ENCODE measurements around the gene ATP2B2. TPM values are rescaled to one million over a fixed set of nuclear protein-coding genes. Genes with fewer than 3 reads are reported as not detected.

The ATP2B2 gene
- total and polyA plus RNA-seq, 2 donors (not counting 1 experiment from before 2014, with no cell fraction given): not detected

DNA sequence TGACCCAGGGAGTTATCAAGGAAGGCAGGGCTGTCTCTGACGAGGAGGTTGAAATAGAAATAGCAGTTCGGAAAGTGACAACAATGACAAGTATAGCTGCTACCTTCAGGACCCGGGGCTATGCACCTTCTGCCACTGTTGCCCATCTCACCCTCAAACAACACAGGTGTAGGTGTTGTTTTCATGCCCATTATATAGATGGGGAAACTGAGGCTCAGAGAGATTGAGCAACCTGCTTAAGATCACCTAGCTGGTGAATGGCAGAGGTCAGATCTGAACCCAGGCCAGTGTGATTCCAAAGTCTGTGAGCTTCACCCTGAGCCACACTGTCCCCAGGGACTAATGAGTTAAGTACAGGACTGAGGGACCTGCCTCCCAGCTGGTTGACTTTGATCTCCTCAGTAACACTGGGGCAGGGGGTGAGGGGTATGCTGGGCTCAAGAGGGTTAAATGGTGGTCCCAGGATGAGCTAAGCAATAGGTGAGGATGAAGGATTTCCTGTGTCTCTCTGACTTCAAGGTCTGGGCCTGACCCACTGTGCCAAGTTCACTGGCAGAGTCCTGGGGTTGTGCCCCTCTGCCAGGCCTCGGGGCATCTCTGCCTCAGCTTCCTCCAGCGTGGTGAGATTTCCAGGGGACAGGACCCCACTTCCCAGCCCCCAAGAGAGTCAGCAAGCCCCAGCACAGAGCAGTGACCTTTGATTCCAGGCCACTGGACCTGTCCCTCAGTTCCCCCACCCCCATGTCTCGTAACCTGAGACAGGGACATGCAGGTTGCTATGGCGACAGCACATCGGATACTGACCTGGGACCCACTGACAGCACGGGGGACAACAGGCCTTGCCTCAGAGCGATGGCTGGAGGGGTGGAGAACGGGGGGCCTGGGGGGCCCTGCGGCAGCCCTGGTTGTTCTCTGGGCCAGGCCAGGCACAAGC, 35.0 kb downstream of the ATP2B2 start:
- Histone ChIP-seq H3K27ac (ENCODE audit: low read length in 2 of 2) (no peak overlapping the region), H3K4me2 (replicated peaks; ENCODE audit: low read depth, low read length, poor library complexity, severe bottlenecking) (no peak overlapping the region), H3K79me2 (ENCODE audit: control insufficient read depth, insufficient read depth, low read length) (no peaks in the 10 kb centered on the region), H3K9ac (ENCODE audit: low read length) (no peak overlapping the region), H3K9me3 (ENCODE audit: control extremely low read depth in 1 of 3, control insufficient read depth in 2 of 3, insufficient read depth in 1 of 3, low read length in 2 of 3) (peaks cover 0 to 3% (median 0%) of the 10 kb centered on the region in 3 donors), H3K27me3 (replicated peaks in 1 of 4; ENCODE audit: control extremely low read depth in 1 of 4, control insufficient read depth in 3 of 4, insufficient read depth in 4 of 4, low read length in 3 of 4) (peaks cover 0 to 51% (median 7%) of the 10 kb centered on the region in 4 experiments), H3K4me3 (ENCODE audit: control extremely low read depth in 1 of 5, extremely low read depth in 1 of 5, insufficient read depth in 1 of 5, low read depth in 2 of 5, low read length in 4 of 5) (no peak overlapping the region), H2AFZ (ENCODE audit: insufficient read depth, low read depth, low read length, poor library complexity, severe bottlenecking) (no peak overlapping the region), H4K20me1 (ENCODE audit: control insufficient read depth, insufficient read depth, low read length, poor library complexity, severe bottlenecking) (no peaks in the 10 kb centered on the region), H3K36me3 (replicated peaks in 1 of 2; ENCODE audit: control extremely low read depth in 1 of 2, control insufficient read depth in 1 of 2, extremely low read depth in 1 of 2, insufficient read depth in 2 of 2, low read length in 1 of 2) (no peaks in the 10 kb centered on the region), H3K4me1 (ENCODE audit: control insufficient read depth in 2 of 2, insufficient read depth in 2 of 2, low read length in 2 of 2) (peaks cover 0 to 4% of the 10 kb centered on the region in 2 donors)
- Mint-ChIP-seq H3K4me3 (no peak overlapping the region), H3K27me3 (peaks cover 46% of the 10 kb centered on the region), H3K27ac (no peak overlapping the region), H3K4me1 (no peaks in the 10 kb centered on the region), H3K9me3 (ENCODE audit: insufficient read depth) (no peaks in the 10 kb centered on the region)
- intact Hi-C loops (cut with micrococcal nuclease): no loop called here
- 45% methylated on average over 11 of the region's 12 CpGs for WGBS (ENCODE audit: insufficient coverage)
- ATAC-seq (ENCODE audit: low read depth) (no peak), DNase-seq (no peak)
- ChIA-PET CTCF (no interaction called here), POLR2A (no interaction called here)
- TF ChIP-seq EZH2 (IDR thresholded peaks at IDR 0.05; ENCODE audit: borderline replicate concordance, insufficient read depth, low read depth, low read length, poor library complexity, severe bottlenecking): no peak
- TF ChIP-seq, protein P1, sequence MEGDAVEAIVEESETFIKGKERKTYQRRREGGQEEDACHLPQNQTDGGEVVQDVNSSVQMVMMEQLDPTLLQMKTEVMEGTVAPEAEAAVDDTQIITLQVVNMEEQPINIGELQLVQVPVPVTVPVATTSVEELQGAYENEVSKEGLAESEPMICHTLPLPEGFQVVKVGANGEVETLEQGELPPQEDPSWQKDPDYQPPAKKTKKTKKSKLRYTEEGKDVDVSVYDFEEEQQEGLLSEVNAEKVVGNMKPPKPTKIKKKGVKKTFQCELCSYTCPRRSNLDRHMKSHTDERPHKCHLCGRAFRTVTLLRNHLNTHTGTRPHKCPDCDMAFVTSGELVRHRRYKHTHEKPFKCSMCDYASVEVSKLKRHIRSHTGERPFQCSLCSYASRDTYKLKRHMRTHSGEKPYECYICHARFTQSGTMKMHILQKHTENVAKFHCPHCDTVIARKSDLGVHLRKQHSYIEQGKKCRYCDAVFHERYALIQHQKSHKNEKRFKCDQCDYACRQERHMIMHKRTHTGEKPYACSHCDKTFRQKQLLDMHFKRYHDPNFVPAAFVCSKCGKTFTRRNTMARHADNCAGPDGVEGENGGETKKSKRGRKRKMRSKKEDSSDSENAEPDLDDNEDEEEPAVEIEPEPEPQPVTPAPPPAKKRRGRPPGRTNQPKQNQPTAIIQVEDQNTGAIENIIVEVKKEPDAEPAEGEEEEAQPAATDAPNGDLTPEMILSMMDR (IDR thresholded peaks at IDR 0.05): no peak

Measured in B cell (primary cell).